ENCODE results near the gene GOLGA6L9.
"Not testable (repeated sequence)": the region's sequence is repeated elsewhere in the genome, so short reads cannot be mapped to it uniquely, and the experiment has no call there.

GOLGA6L9 gene, protein sequence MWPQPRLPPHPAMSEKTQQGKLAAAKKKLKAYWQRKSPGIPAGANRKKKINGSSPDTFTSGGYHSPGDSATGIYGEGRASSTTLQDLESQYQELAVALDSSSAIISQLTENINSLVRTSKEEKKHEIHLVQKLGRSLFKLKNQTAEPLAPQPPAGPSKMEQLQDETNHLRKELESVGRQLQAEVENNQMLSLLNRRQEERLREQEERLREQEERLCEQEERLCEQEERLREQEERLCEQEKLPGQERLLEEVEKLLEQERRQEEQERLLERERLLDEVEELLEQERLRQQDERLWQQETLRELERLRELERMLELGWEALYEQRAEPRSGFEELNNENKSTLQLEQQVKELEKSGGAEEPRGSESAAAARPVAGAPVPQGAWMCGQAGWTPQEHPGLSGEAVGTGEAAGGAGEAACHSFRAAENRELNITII

DNA sequence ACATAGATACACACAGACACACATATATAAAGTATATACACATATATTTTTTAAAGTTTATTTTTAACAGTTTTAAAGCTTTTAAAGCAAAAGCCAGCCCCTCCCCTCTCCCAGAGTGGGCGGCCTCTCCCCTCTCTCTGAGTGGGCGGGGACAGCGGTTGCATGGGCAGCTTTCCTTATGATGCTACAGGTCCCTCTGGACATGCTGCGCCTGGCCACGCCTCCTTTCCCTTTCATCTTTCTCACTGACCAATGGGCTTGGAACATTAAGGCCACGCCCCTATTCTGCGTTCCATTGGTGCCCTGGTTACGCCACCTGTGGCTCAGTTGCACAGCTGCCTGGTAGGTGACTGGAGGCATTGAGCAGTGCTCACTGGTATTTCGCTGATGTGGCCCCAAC, at the start of gene GOLGA6L9:
TSS of gene GOLGA6L9 (plus strand) at position 124 of the 400 bp plus-strand sequence. CDS start at position 388, 264 bp downstream.
- DNase-seq (ENCODE audit: low read depth in 2 of 2) = not testable (repeated sequence)

DNA sequence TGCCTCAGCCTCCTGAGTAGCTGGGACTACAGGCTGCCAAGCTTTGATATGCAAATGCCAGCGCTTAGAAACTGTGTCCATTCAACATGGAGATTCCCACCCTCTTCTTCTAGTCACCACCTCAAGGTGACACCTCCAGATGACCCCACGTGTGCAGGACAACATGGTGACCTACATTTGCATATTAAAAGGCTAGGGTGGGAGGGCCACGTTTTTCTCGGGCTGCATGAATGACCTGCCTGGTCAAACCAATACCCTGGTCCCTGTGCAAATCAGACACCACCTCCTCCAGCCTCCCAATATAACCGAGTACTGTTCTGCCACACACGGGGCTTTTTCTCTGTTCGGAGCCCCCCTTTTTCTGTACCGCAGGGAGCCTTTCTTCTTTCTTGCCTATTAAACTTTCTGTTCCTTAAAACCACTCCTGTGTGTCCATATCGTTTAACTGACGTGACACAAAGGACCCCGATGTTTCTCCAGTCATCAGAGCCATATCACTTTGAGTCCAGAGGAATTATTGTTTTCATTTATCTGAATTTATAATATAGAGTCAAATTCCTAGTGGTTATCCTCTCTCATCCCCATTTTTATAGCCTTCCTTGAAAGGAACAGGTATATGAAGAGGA, 48.2 kb upstream of the GOLGA6L9 start:
- not testable (repeated sequence) for DNase-seq (ENCODE audit: low read depth in 2 of 2)

DNA sequence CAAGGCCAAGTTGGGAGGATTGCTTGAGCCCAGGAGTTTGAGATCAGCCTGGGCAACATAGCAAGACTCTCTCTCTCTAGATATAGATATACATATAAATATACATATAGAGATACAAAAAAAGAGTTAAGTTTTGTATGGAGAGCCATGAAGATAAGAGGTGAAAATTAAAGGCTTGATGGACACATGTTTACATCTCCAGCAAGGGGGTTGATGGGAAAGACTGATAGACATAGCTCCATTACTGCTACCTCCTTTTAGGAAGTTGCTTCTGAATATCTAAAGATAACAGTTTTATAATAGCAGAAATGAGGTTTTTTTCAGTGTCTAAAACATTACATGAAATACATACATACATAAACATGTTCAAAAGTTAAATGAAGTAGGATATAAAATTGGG, 42.4 kb upstream of the GOLGA6L9 start:
- DNase-seq (ENCODE audit: low read depth in 2 of 2) = not testable (repeated sequence)

DNA sequence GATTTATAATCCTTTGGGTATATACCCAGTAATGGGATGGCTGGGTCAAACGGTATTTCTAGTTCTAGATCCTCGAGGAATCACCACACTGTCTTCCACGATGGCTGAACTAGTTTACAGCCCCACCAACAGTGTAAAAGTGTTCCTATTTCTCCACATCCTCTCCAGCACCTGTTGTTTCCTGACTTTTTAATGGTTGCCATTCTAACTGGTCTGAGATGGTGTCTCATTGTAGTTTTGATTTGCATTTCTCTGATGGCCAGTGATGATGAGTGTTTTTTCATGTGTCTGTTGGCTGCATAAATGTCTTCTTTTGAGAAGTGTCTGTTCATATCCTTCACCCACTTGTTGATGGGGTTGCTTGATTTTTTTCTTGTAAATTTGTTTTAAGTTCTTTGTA, 39.5 kb upstream of the GOLGA6L9 start:
- DNase-seq (ENCODE audit: low read depth in 2 of 2) = not testable (repeated sequence)

DNA sequence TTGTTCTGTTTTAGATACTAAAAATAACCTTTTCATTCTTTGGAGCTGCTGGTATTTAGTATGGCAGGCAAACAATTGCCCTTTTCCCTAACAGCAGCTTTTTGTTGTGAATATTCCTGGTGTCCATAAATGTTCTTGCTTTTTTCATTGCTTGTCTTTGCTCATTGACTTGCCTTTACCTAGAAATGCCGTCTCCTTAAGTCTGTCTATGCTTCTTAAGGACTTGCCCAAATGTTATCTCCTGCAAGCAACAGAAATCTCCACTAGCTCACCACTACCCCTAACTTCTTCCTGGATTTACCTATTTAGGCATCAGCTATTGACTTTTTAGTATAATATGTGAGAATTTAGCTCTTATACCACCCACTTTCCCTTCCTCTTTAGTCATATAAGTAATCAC, 37.5 kb upstream of the GOLGA6L9 start:
- not testable (repeated sequence) for DNase-seq (ENCODE audit: low read depth in 2 of 2)

DNA sequence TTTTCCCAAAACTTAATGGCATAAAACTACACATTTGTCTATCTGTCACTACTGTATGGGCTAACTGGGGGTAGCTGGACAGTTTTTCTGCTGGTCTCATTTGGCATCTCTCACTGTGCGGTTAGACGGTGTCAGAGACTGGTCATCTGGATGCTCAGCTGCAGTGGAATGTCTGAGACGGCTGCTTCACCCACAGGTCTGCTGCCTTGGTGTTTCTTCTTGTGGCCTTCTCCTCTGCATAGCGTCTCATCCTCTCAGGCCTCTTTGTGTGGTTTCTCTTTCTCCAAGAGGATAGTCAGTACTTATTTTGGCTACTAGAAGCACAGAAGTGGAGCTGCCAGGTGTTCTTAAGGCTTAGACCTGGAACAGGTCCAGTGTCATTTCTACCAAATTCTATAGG, 35.9 kb upstream of the GOLGA6L9 start:
- no peak for DNase-seq (ENCODE audit: low read depth in 2 of 2)

DNA sequence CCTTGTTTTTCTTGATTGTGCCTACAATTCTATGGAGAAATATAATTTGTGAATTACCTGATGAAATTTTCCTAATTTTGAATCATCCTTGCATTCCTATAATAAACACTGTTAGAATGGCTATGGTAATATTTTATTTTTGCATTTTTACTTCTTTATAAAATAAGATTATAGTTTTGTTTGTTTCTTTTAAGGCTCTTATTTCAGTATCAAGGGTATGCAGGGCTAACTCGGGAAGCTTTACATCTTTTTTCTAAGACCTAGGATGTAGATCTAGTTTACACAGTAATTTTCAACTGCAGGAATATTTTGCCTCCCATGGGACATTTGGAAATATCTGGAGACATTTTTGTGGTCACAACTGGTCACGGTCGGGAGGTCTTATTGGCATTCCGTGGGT, 33.8 kb upstream of the GOLGA6L9 start:
- not testable (repeated sequence) for DNase-seq (ENCODE audit: low read depth in 2 of 2)

DNA sequence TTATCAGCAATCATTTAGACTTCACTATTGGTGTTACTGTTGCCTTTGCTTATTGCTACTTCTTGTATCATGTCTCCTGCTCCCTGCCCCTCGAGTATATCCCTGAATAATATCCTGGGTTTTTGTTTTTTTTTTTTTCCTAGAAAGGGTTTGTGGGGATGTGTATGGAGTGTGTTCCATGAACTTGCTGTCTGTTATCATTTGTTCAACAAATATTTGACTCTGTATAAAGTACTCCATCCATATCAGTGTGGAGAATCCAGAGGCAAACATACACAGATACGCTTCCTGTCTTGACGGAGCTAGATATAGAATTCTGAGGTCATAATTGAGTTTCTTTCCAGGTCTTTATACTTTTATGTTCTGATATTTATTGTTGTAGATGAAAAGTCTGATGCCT, 31.8 kb upstream of the GOLGA6L9 start:
- no peak for DNase-seq (ENCODE audit: low read depth in 2 of 2)

DNA sequence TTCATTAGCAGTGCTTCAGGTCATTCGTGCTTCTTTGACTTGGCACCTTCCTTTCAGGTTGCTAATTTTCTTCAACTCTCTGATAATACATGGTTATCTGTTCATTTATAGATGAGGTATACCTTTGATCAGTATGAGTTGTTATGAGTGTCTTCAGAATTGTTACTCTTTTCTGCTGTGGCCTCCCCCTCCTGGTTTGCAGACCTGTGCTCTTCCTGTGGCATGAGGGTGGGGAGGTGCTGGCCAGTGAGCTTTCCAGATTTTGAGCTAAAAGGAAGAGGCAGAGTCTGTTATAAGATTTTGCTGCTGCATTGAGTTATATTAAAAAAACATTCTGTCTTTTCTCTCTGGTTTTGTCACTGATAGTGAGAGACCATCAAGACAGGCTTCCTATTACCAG, 30.8 kb upstream of the GOLGA6L9 start:
- DNase-seq (ENCODE audit: low read depth in 2 of 2) = no peak

DNA sequence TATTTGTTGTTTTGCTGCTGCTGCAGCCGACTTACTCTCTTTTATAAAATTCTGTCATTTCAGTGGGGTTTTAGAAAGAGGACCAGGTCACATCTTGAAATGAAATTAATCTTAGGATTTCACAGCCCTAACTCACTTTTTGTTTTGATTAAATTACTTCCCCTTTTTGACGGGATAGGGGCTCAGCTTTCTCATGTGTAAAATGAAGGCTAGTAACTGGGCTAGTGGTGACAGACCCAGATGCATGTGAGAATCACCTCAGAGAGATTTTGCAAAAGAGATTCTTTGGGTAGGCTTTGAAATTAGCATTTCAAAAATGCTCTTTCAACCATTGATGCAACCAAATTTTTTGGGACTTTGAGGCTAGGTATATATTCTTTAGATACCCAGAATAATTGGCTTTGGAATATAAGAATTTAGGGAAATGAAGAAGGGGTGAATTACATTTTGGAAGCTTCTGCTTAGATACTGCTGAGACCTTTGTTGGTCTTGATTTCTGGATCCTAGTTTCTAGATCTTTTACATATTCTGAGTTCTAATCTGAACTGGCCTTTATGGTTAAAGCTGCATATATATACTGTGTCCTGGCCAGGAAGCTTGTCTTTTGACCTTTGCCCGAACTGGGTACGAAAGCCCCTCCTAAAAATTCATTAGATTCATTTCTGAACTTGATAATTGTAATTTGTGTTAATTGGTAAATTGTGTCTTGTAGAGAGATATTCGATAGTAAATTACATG, 30.1 kb upstream of the GOLGA6L9 start:
- DNase-seq (ENCODE audit: low read depth in 2 of 2) = not testable (repeated sequence)

DNA sequence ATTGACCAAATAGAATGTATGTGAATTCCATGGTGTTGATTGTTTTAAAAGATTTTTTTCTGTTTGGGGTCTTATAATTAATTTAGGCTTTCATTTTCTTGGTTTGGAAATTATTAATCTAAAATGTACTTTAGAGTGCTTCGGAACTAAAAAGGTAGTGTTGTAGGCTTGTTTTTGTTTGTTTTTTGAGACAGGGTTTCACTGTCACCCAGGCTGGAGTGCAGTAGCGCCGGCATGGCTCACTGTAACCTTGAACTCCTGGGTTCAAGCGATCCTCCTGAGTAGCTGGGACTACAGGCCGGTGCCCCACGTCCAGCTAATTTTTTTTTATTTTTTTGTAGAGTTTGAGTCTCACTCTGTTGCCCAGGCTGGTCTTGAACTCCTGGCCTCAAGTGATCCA, 27.7 kb upstream of the GOLGA6L9 start:
- DNase-seq (ENCODE audit: low read depth in 2 of 2) = not testable (repeated sequence)

DNA sequence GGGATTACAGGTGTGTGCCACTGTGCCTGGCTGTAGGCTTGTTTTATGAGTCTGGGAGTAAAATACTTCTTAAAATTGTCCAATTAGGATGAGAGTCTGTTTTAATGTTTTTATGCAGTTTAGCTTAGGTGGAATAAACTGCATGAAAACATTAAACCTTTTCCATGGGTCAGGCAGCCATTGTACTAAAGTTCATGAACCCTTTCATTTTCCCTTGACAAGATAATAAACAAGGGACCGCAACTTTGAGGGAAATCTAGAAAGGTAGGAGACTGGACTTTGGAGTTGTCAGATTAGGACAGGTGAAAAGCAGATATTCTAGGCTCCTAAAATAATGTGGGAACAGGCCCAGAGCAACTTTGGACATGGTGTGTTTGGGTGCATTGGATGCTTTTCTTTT, 27.3 kb upstream of the GOLGA6L9 start:
- DNase-seq (ENCODE audit: low read depth in 2 of 2) = not testable (repeated sequence)

DNA sequence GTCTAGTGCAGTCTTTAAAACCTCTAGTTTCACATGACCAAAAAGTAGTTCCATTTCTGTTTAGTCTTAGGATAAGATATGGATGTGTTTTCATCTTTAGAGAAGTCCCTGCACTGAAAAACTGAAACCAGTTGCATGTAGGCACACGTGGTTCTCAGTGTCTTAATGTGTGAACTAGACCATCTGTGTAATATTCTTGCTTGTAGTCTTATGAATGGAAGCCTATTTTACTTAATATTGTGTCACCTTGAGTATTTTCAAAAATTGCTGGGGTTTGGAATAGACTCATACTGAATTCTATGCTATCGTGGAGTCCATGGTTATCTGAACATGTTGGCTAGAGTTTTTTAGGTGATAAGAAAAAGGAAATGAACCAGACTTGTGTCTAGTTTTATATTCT, 23.4 kb upstream of the GOLGA6L9 start:
- not testable (repeated sequence) for DNase-seq (ENCODE audit: low read depth in 2 of 2)

DNA sequence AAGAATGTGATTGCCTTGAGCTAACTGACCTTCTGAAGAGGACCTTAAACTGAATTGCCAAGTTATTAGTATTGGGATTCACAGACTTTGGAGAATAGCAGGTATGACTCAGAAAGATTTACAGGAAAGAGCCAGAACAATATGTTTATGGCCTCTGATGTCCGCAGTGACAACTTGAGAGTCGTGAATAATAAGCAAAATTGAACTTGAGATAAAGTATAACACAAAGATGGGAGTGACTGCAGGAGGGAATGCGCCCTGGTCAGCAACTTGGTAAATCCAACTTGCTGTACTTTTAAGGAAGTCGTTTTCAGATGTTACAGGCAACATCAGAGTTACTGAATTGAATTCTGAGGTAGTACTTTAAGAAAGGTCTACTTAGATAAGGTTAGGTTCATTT, 19.3 kb upstream of the GOLGA6L9 start:
- DNase-seq (ENCODE audit: low read depth in 2 of 2) = not testable (repeated sequence)

DNA sequence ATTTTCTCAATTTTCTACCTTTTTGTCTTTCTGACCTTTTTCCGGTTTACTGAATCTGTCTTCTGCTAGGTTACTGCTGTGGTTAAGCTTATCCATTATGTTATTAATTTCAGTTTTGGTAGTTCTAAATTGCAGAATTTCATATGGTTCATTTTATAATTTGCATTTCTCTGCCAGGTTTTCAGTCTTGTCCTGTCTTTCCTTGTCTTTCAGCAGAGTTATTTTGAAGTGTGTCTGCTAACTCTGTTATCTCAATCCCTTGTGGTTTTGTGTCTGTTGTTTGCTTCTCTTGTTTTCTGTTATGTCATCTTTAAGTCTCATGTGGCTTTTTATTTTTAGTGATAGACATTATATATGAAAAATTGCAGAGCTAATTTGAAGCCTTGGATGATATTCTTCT, 18.0 kb upstream of the GOLGA6L9 start:
- not testable (repeated sequence) for DNase-seq (ENCODE audit: low read depth in 2 of 2)

DNA sequence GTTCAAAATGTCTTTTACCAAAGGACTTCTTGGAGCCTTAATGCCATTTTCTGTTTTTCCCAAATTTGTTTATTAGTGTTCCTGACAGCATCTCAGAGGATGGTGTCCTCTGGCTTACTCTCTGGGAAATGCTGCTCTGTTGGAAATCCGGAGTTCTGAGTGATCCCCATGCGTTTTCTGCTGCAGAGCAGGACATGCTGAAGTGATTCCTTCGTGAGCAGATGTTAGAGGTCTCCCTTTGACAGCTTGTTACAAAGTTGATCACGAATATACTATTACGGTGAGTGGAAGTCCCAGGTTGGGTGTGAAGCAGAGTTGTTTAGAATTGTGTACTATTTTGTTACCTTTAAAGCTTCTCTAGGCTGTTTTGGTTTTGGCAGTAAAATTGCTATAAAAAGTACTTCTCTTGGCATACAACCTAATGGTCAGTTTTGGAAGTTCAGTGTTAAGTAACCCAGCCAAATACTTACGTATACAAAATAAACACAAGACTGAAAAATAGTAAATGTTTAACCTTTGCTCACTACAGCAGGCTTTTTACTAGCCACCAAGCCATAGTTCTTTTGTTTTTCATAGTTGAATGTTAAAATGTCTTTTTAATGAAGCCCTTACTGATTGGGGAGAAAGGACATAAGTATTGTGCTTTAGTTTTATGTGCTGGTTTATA, 15.0 kb upstream of the GOLGA6L9 start:
- DNase-seq (ENCODE audit: low read depth in 2 of 2) = not testable (repeated sequence)

DNA sequence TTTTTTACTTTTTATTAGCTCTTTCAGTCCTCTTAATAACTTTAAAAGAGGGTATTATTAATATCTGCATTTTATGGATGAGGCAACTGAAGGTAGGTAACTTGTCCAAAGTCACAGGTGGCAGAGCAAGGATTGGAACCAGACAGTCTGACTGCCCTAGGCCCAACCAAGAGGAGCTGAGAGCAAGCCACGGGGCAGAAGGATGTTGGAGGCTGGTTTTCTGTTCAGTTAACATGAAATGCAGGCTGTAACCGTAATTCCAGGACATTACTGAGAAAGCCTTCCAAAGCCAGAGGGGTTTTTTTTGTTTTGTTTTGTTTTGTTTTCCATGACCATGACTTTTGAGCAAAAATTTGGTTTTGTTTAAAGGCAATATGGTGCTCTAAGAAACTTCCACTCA, 9.1 kb upstream of the GOLGA6L9 start:
- not testable (repeated sequence) for DNase-seq (ENCODE audit: low read depth in 2 of 2)

DNA sequence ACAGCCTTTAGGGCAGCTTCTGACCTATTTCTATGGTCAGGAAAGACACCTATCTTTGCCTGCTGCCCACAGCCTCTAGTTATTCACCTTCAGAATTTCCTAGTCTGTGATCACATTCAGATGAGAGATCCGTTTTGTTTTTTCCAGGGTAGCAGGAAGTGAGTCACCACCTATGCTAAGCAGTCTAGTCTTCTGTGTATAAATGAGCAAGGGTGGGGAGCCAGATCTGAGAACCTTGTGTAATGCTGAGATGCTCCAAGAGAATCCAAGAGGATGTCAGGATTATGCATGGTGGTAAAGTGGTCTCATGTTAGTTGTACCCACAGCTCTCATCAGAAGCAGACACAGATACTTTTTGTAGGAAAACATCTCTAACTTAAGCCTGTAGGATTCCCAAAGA, 8.7 kb upstream of the GOLGA6L9 start:
- DNase-seq (ENCODE audit: low read depth in 2 of 2) = not testable (repeated sequence)

DNA sequence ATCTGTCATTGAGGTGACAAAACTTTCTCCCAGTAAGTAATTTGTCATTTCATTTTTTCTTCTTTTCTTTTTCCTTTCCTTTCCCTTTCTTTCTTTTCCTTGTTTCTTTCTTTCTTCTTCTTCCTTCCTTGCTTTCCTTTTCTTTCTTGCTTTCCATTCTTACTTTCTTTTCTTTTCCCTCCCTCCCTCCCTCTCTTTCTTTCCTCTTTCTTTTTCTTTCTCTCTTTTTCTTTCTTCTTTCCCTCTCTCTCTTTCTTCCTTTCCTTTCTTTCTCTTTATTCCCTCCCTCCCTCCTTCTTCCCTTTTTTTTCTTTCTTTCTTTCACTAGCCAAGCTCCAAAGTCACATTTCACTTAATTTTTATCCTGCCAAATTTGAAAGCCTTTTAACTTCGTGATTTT, 2.5 kb upstream of the GOLGA6L9 start:
- DNase-seq (ENCODE audit: low read depth in 2 of 2) = not testable (repeated sequence)

DNA sequence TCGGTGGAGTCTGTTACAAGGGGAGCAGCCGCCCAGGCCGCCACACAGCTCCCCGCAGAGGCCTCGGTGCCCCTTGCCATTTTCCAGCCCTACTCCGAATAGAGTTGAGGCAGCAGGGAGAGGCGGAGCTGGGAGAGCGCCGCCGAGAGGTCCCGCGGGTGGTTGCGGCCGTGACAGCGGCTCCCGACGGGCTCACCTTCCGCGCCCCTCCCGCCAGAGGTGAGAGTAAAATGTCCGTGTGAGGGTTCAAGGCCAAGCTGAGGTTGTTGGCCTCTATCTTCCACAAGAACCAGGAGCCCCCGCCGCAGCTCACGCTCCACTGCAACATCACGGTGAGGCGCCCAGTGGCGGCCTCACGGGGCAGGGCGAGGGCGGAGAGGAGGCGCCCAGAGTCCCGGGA, 15.8 kb downstream of the GOLGA6L9 start:
- DNase-seq (ENCODE audit: low read depth in 2 of 2) = peak in 1 of 2 experiments; percentile 6

DNA sequence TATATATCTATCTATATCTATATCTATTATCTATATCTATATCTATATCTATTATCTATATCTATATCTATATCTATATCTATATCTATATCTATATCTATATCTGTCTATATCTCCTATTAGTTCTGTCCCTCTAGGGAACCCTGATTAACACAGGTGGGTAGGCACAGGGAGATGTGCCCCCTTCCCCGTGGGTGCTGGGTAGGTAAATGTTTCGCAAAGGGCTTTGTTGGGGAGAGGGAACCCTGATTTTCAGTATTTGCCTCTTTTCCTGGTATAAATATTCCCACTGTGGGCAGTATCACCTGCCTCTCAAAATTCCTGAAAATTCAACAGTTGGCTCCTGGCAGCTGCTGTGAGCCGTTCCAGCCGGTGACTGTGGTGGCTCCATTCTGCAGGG, 27.7 kb downstream of the GOLGA6L9 start:
- not testable (repeated sequence) for DNase-seq (ENCODE audit: low read depth in 2 of 2)

DNA sequence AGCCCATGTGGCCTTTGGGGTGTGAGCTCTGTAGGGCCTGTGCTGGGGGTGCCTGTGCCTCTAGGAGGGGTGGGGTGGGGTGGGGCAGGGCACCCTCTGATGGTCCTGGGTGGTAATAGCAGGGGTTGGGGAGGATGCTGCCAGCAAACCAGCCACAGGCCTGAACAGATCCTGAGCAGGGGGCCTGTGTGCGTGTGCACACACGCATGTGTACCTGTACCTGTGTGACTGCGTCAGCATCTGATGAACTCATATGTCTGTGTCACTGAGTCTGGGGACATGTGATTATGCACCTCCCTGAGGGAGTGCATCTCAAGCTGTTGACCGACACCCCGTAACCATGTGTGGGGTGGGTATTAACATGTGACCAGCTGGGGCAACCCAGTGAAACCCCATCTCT, 36.0 kb downstream of the GOLGA6L9 start:
- not testable (repeated sequence) for DNase-seq (ENCODE audit: low read depth in 2 of 2)
